GM23338 (cell line): Measurements from ENCODE around the gene TTC28. TPM values are rescaled to one million over a fixed set of nuclear protein-coding genes. Genes with fewer than 3 reads are reported as not detected.

ENCODE experiments used
- ATAC-seq: fragments of 200-7000 bp; cut with Tn5 transposase; 3 replicates; pipeline ENCODE4 v1.9.1; 2020
- DNase-seq: peaks from one replicate; pipeline ENCODE4 v3.0.0-alpha.2; 2015; ENCODE audit warnings: low spot score
- H2AFZ ChIP-seq: fragments of 200-600 bp; sonication (generic); 2 replicates; pipeline ENCODE4 v1.8.0; 2016; ENCODE audit warnings: antibody characterized with exemption, mild to moderate bottlenecking, moderate library complexity
- H3F3A ChIP-seq: fragments of 200-600 bp; sonication (generic); replicated peaks from 2 replicates; pipeline ENCODE4 v1.8.0; 2017; ENCODE audit warnings: antibody characterized with exemption, mixed run types, low read depth
- H3K27ac ChIP-seq: fragments of 200-600 bp; sonication (generic); 2 replicates; pipeline ENCODE4 v1.6.1; 2016; ENCODE audit warnings: low read depth
- H3K27me3 ChIP-seq: fragments of 200-600 bp; sonication (generic); 2 replicates; pipeline ENCODE4 v1.8.0; 2016; ENCODE audit warnings: mild to moderate bottlenecking, mixed run types, moderate library complexity; ENCODE audit not compliant: insufficient read depth
- H3K36me3 ChIP-seq: fragments of 200-600 bp; sonication (generic); 2 replicates; pipeline ENCODE4 v1.8.0; 2016; ENCODE audit warnings: mild to moderate bottlenecking; ENCODE audit not compliant: insufficient read depth
- H3K4me1 ChIP-seq: fragments of 200-600 bp; sonication (generic); 2 replicates; pipeline ENCODE4 v1.8.0; 2016; ENCODE audit warnings: mild to moderate bottlenecking, moderate library complexity; ENCODE audit not compliant: insufficient read depth
- H3K4me2 ChIP-seq: fragments of 200-600 bp; sonication (generic); 2 replicates; pipeline ENCODE4 v1.7.1; 2017; ENCODE audit warnings: mixed run types
- H3K4me3 ChIP-seq: fragments of 200-600 bp; sonication (generic); 2 replicates; pipeline ENCODE4 v1.6.1; 2016; ENCODE audit warnings: mixed run types
- H3K79me2 ChIP-seq: fragments of 200-600 bp; sonication (generic); replicated peaks from 2 replicates; pipeline ENCODE4 v1.8.0; 2017; ENCODE audit warnings: mild to moderate bottlenecking; ENCODE audit not compliant: insufficient read depth
- H3K9me2 ChIP-seq: fragments of 200-600 bp; sonication (generic); 2 replicates; pipeline ENCODE4 v1.8.0; 2017; ENCODE audit not compliant: insufficient read depth
- H4K20me1 ChIP-seq: fragments of 200-600 bp; sonication (generic); replicated peaks from 2 replicates; pipeline ENCODE4 v1.8.0; 2017; ENCODE audit warnings: mild to moderate bottlenecking; ENCODE audit not compliant: insufficient read depth
- H3K27ac Mint-ChIP-seq: 2 replicates; pipeline ENCODE4 v1.8.0; 2020; ENCODE audit warnings: inconsistent platforms, mild to moderate bottlenecking, moderate library complexity, mixed read lengths
- H3K27me3 Mint-ChIP-seq: 3 replicates; pipeline ENCODE4 v1.8.0; 2022; ENCODE audit warnings: low read depth, mild to moderate bottlenecking, moderate library complexity, mixed read lengths, inconsistent platforms; ENCODE audit not compliant: insufficient read depth, poor library complexity
- H3K36me3 Mint-ChIP-seq: 3 replicates; pipeline ENCODE4 v1.8.0; 2021; ENCODE audit warnings: low read depth, mild to moderate bottlenecking, inconsistent platforms, moderate library complexity, mixed read lengths
- H3K4me1 Mint-ChIP-seq: 3 replicates; pipeline ENCODE4 v1.8.0; 2020; ENCODE audit warnings: mild to moderate bottlenecking, inconsistent platforms, mixed read lengths
- H3K4me3 Mint-ChIP-seq: 3 replicates; pipeline ENCODE4 v1.8.0; 2021; ENCODE audit warnings: moderate library complexity, mild to moderate bottlenecking, inconsistent platforms, mixed read lengths
- H3K9me3 Mint-ChIP-seq: 3 replicates; pipeline ENCODE4 v1.8.0; 2020; ENCODE audit warnings: moderate library complexity, mild to moderate bottlenecking, inconsistent platforms, mixed read lengths
- CREB1 ChIP-seq: fragments of 250-450 bp; sonication (Bioruptor Pico); IDR thresholded peaks from 2 replicates; pipeline ENCODE4 v1.5.0; 2020; ENCODE audit warnings: low read depth, mild to moderate bottlenecking, moderate library complexity
- POLR2AphosphoS5 ChIP-seq: IDR thresholded peaks from 2 replicates; pipeline ENCODE4 v1.6.1; 2016; ENCODE audit warnings: antibody characterized with exemption, low read depth
- REST ChIP-seq: IDR thresholded peaks from one replicate; pipeline ENCODE4 v1.6.1; 2018; ENCODE audit warnings: antibody characterized with exemption; ENCODE audit not compliant: unreplicated experiment
- ZNF114 ChIP-seq: fragments of 250-450 bp; sonication (Bioruptor Pico); IDR thresholded peaks from 2 replicates; pipeline ENCODE4 v1.5.0; 2020; ENCODE audit warnings: mild to moderate bottlenecking, moderate library complexity
- ZNF331 ChIP-seq: fragments of 250-450 bp; sonication (Bioruptor Pico); IDR thresholded peaks from 2 replicates; pipeline ENCODE4 v1.5.0; 2020; ENCODE audit warnings: low read depth, mild to moderate bottlenecking, moderate library complexity
- ZNF462 ChIP-seq: fragments of 250-450 bp; sonication (Bioruptor Pico); IDR thresholded peaks from 2 replicates; pipeline ENCODE4 v1.5.0; 2020; ENCODE audit warnings: mild to moderate bottlenecking, moderate library complexity
- polyA plus RNA-seq: library from polyadenylated mRNA; unstranded; fragments of >200 nt; fragmentation: Nextera tagmentation; extraction: Ambion mirVana; gene quantifications from 2 replicates; pipeline ENCODE4 v1.2.1, GENCODE V29; 2016
- total RNA-seq: library from RNA; depleted of rRNA; stranded (reverse); fragments of >200 nt; shearing (Covaris generic); gene quantifications from 2 replicates; pipeline ENCODE4 v1.2.3, GENCODE V29; 2014

Gene TTC28
- total and polyA plus RNA-seq, 2 experiments from 2014 or later = 4.5 to 16.1 TPM

GRCh38 chr22:28414913-28415312 lies 264.7 kb downstream of the TTC28 start (continued):
- TF ChIP-seq CREB1 (no peak), ZNF331 (CRISPR knock-in tag) (no peak)

GRCh38 chr22:28413612-28414399 lies 265.8 kb downstream of the TTC28 start:
- TF ChIP-seq CREB1 = no peak
- no peak for TF ChIP-seq ZNF462 (CRISPR knock-in tag)
- TF ChIP-seq POLR2AphosphoS5 = no peak
- no peak for TF ChIP-seq ZNF114 (CRISPR knock-in tag)
- TF ChIP-seq REST = no peak
- no peak overlapping the region for H3K4me2 ChIP-seq
- no peak overlapping the region for H2AFZ ChIP-seq
- H3K4me3 ChIP-seq = no peak overlapping the region
- H3K79me2 ChIP-seq = no peaks in the 10 kb centered on the region
- Mint-ChIP-seq H3K9me3 (no peaks in the 10 kb centered on the region), H3K27me3 (no peaks in the 10 kb centered on the region), H3K4me3 (no peak overlapping the region), H3K4me1 (peaks cover 4% of the 10 kb centered on the region; the same call in 2 of the 3 replicates), H3K36me3 (no peaks in the 10 kb centered on the region), H3K27ac (no peak overlapping the region)
- H3K27ac ChIP-seq = no peak overlapping the region
- no peaks in the 10 kb centered on the region for H3K4me1 ChIP-seq
- H3K9me2 ChIP-seq = no peaks in the 10 kb centered on the region
- H3K27me3 ChIP-seq = no peaks in the 10 kb centered on the region
- DNase-seq (no peak), ATAC-seq (no peak)
- H3K36me3 ChIP-seq = no peaks in the 10 kb centered on the region
- H4K20me1 ChIP-seq = no peaks in the 10 kb centered on the region
- no peaks in the 10 kb centered on the region for H3F3A ChIP-seq
